COLO829 (cell line): Measurements from ENCODE around the gene OR9K2.
"Not testable (repeated sequence)": the region's sequence is repeated elsewhere in the genome, so short reads cannot be mapped to it uniquely, and the experiment has no call there.

ENCODE experiments used
- DNase-seq: peaks from one replicate; pipeline ENCODE4 v3.0.0; 2012; ENCODE audit warnings: low spot score

OR9K2 gene, protein sequence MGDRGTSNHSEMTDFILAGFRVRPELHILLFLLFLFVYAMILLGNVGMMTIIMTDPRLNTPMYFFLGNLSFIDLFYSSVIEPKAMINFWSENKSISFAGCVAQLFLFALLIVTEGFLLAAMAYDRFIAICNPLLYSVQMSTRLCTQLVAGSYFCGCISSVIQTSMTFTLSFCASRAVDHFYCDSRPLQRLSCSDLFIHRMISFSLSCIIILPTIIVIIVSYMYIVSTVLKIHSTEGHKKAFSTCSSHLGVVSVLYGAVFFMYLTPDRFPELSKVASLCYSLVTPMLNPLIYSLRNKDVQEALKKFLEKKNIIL

DNA sequence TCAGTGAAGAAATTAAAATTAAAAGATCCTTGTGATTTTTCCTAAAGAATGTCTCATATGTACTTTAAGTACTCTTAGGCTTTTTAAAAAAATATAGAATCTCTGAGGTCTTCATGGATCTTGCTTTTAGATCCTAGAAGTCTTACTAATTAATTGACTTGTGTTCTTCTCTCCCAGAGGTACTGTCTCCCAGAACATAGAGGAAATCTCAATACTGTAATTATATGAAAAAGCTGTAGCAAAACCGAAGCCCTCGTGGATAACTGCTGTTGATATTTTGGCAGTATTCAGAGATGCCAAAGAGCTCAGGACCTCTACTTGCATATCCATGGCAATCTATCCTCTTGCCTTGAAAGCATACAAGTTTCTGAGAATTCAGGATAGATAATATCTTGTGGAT lies at the start of gene OR9K2:
OR9K2 (plus strand) TSS at position 301 of the 400 bp plus-strand sequence. CDS start 3,429 bp downstream, outside the sequence.
- DNase-seq: no peak

DNA sequence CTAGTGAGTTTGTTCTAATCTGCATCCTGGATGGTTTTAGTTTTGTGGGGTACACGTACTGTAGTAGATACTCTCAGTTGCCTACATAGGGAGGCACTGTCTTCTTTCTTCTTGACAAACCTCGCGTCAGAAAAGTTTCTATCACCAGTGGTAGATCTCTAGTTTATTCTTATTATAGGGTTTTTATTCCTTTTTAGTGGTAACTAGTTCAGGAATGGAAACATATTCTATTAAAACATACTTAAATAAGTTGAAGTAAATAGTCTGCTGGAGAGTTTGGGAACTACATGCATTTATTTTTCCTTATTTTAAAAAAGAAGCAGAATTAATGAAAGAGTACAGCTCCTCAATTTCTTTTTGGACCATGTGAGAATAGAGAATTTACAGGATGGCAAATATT lies 33.6 kb upstream of the OR9K2 start:
- no peak for DNase-seq

DNA sequence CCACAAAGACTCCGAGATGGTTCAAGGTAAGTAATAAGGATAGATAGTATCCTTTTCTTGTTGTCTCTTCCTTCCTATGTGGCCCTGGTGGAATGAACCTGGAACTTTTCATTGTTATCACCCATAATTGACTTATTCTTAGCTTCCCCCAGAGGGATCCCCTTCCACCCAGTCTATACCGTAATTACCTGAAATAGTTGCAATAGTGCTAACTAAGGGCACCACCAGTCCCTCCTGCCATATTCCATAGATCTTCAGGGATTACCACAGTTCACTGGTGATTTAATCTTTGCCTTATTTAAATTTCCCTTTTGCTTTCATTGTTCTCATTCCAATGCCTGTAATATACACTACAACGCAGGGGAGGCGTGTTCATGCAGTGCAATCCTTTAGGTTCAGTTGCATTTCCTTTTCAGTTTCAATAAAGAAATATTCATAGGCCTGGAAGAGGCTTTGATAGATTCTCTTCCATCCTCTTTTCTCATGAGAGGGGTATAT lies 13.8 kb upstream of the OR9K2 start:
- no peak for DNase-seq

DNA sequence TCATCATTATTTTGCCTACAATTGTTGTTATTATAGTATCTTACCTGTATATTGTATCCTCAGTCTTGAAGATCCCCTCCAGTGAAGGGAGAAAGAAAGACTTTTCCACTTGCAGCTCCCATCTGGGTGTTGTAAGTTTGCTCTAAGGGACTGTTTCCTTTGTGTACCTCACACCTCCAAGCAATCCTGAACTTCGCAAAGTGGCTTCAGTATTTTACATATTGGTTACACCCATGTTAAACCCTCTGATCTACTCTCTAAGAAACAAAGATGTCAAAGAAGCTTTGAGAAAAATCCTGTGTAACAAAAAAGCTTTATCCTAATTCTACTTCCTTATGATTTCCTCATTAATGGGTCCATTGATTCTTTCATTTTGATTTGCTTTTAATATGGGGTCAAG lies 10.1 kb upstream of the OR9K2 start:
- DNase-seq: no peak

DNA sequence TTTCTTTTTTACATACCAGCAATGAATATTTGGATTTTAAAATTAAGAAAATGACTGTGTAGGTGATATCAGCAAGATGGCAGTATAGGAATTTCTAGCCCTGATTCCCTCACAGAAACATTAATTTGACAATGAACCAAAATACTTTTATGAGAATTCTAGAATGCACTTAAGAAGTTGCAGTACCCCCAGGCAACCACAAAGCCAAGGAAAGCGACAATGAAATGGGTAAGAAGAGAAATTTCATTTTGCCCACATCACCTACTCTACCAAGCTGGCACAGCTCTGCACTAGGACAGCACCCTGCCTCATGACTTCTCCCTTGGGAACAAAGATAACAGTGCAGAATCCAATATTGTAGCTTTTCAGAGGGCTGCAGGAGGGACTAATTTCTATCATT lies 6.6 kb downstream of the OR9K2 start:
- DNase-seq: no peak

DNA sequence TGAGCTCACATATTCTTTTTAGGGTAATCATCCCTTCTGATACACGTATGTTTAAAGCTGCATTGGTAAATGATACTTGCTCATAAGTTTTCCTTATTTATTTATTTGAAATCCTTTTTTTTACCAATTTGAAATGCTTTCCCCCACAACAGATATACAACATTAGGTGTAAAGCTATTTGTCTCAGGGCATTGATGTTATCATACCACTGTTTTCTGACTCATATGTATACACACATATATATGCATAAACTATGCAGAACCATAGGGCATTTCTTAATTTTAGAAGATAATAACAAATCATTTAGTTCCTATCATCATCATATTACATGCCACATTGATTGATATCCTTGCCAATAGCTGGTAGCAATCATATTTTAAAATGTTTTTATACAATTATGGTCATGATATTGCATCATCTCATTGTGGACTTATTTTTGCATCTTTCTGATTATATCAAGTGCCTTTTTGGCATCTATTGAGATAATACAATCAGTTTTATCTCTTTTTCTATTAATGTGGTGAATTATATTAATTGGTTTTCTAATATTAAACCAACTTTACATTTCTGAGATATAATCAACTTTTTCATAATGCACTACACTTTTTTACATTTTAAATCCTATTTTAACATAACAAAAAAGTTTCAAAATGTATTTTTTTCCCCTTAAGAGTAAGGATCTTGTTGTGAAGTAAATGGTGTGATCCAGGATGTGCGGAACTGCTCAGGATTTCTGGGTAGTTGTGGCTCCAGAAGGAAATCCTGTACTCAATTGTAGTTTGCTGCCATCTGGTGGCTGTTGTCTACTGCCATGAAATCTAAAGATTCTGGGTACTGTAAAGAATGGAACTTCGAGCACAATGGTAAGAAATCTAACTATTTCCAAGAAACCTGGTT lies 16.7 kb downstream of the OR9K2 start:
- peak; percentile 29 for DNase-seq

DNA sequence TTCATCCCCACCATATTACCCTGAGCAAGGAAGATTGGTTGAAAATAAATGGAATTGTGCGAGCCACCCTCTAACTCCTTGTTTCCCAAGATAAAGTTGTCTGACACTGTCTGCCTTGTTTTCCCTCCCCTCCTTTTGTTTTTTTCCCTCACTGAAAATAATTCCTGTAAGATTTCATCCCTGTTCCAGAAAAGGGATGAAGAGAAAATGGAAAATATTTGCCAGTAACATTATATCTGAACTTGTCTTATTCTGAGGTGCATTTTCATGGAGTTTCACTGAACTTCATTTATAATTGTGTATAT lies 17.3 kb downstream of the OR9K2 start:
- no peak for DNase-seq

DNA sequence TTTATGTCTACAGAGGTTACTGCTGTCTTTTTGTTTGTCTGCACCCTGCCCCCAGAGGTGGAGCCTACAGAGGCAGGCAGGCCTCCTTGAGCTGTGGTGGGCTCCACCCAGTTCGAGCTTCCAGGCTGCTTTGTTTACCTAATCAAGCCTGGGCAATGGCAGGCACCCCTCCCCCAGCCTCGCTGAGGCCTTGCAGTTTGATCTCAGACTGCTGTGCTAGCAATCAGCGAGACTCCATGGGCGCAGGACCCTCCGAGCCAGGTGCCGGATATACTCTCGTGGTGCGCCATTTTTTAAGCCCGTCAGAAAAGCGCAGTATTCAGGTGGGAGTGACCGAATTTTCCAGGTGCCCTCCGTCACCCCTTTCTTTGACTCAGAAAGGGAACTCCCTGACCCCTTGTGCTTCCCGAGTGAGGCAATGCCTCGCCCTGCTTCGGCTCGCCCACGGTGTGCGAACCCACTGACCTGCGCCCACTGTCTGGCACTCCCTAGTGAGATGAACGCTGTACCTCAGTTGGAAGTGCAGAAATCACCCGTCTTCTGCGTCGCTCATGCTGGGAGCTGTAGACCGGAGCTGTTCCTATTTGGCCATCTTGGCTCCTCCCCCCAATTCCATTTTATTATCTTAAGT lies 40.9 kb downstream of the OR9K2 start:
- not testable (repeated sequence) for DNase-seq

DNA sequence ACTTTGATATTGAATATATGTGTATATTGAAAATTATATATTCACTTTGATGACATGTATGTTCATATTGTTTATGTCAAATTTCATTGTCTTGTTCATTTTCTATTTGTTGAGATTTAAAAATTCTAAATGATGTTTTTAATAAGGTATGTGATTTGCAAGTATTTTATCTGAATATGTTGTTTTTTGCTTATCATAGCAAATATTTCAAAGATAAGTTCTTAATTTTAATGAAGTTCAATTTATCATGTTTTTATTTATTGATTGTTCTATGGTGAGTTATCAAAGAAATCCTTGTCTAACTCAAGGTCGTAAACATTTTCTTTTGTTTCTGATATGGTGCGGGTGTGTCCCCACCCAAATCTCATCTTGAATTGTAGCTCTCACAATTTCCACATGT lies 45.2 kb downstream of the OR9K2 start:
- no peak for DNase-seq

DNA sequence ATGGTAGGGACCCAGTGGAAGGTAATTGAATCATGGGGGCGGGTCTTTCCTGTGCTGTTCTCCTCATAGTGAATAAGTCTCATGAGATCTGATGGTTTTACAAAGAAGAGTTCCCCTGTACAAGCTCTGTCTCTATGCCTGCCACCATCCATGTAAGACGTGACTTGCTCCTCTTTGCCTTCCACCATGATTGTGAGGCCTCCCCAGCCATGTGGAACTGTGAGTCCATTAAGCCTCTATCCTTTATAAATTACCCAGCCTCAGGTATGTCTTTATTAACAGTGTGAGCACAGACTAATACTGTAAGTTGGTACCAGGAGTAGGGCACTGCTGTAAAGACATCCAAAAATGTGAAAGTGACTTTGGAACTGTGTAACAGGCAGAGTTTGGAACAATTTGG lies 45.6 kb downstream of the OR9K2 start:
- DNase-seq: not testable (repeated sequence)

DNA sequence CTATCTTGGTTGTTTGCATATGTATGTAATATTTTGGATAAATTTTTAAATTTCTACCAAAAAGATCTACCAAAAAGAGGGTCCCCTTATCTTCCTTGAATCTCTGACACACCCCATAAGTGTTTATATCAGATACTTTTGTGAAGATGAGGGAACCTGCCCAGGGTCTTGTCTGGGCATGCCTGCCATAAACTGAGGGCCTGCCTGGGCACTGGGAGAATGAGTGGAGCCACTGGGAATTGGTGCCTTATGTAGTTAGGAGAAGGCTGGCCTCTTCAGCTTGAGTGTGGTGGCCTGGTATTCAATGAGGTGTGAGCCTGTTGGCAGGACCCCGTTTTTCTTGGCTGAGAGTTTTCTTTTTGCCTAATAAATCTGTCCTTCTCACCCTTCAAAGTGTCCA lies 46.5 kb downstream of the OR9K2 start:
- no peak for DNase-seq

DNA sequence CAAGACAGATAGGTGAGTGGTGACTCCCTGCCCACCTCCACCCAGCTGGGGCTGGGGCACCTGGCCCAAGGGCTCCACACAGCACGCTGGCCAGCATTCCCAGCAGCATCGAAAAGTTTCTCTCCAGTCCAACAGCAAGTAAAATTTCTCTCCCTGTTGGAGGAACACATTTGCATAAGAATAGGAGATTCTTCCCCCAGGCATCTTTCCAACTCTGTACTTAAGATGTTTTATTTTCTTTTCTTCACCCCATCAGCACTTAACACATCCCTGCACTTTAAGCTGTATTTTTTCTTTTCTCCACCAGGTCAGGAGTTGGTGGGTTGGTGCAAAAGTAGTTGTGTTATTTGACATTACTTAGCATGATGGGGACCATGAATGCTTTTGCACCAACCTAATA lies 47.2 kb downstream of the OR9K2 start:
- DNase-seq: no peak
